Measurements from ENCODE around the gene TYW1.

GRCh38 chr7:67105377-67105776 is 108.7 kb downstream of the TYW1 start:
- TF ChIP-seq ZFP30 (CRISPR knock-in tag; IDR thresholded peaks at IDR 0.05): no peak
- TF ChIP-seq POU6F1 (CRISPR knock-in tag; IDR thresholded peaks at IDR 0.05; ENCODE audit: borderline replicate concordance, low read depth): no peak
- TF ChIP-seq SNAI2 (CRISPR knock-in tag; IDR thresholded peaks at IDR 0.05): no peak
- no peak for TF ChIP-seq ZFP3 (CRISPR knock-in tag; IDR thresholded peaks at IDR 0.05)
- TF ChIP-seq PATZ1 (CRISPR knock-in tag; IDR thresholded peaks at IDR 0.05; ENCODE audit: borderline replicate concordance): no peak
- TF ChIP-seq CREB5 (CRISPR knock-in tag; IDR thresholded peaks at IDR 0.05; ENCODE audit: low read depth): no peak
- no peak for TF ChIP-seq GLIS3 (CRISPR knock-in tag; IDR thresholded peaks at IDR 0.05)
- no peak for TF ChIP-seq TOX (CRISPR knock-in tag; IDR thresholded peaks at IDR 0.05; ENCODE audit: borderline replicate concordance)
- no peak for TF ChIP-seq ZNF8 (CRISPR knock-in tag; IDR thresholded peaks at IDR 0.05)

Data from SK-N-SH treated with all-trans-retinoic acid at 6 μM for 48 hours (cell line).